ENCODE results near the gene DOCK4.

- TF ChIP-seq CTCF (IDR thresholded peaks at IDR 0.05) (no peak), POLR2A (IDR thresholded peaks at IDR 0.05) (no peak)
Measured at GRCh38 chr7:111834367-111834766, 371.8 kb downstream of the DOCK4 start.
